ENCODE data around the gene ST6GALNAC6.

Gene ST6GALNAC6

GRCh38 chr9:127916720-127917581 lies 17.5 kb upstream of the ST6GALNAC6 start, which contains the start of gene ST6GALNAC4:
Gene ST6GALNAC4 (minus strand): TSS chr9:127917041. CDS start chr9:127916419, 622 bp downstream.
- DNase-seq (ENCODE audit: low read depth), result peak; percentile 97

- no peak for DNase-seq (ENCODE audit: low read depth)
These were observed 16.7 kb upstream of the ST6GALNAC6 start for GRCh38 chr9:127915801-127916719.

DNA sequence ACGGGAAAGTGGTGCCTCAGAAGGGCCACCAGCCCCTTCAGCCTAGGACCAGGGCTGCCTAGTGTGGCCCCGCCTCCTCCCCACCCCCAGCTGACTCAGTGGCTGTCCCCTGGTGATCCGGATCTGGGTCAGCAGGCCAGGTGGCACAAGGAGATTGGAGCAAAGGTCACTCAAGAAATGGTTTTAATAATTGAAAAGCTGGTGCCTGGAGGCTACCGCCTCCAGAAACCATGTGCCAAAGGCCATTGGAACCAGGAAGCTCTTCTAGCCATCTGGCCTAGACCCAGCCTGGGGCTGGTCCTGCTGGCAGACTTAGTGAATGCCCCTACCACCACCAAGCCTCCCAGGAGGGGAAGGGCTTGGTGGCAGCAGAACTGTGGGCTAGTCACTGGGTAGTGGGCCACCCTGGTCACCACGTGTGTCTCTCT lies 15.9 kb upstream of the ST6GALNAC6 start:
- no peak for DNase-seq (ENCODE audit: low read depth)

- no peak for DNase-seq (ENCODE audit: low read depth)
These were observed 14.3 kb upstream of the ST6GALNAC6 start for GRCh38 chr9:127913682-127914081.

- DNase-seq (ENCODE audit: low read depth), result no peak
These were observed 13.5 kb upstream of the ST6GALNAC6 start for GRCh38 chr9:127912882-127913281.

DNA sequence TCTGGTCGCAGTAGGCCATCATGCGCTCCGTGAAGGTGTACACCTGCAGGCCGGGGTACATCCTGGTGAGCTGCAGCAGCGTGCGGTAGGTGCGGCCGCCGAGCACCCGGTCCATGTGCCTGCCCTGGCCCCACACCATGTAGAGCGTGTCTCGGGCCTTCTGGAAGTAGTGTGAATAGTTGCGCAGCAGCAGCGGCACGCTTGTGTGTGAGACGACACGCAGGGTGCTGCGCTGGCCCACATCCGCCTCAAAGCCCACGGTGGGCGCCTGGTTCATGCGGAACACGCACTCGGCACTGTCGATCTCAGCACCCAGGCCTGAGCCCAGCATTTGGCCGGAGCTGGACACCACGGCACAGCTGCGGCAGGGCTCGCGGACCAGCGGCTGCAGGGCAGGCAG lies 12.9 kb upstream of the ST6GALNAC6 start:
- no peak for DNase-seq (ENCODE audit: low read depth)

GRCh38 chr9:127910613-127911205 lies 11.3 kb upstream of the ST6GALNAC6 start:
- no peak for DNase-seq (ENCODE audit: low read depth)

- no peak for DNase-seq (ENCODE audit: low read depth)
These were observed 10.5 kb upstream of the ST6GALNAC6 start for GRCh38 chr9:127909839-127910273.

- no peak for DNase-seq (ENCODE audit: low read depth)
These were observed 9.2 kb upstream of the ST6GALNAC6 start for GRCh38 chr9:127908660-127908926.

- no peak for DNase-seq (ENCODE audit: low read depth)
These were observed 8.7 kb upstream of the ST6GALNAC6 start for GRCh38 chr9:127907867-127908659.

DNA sequence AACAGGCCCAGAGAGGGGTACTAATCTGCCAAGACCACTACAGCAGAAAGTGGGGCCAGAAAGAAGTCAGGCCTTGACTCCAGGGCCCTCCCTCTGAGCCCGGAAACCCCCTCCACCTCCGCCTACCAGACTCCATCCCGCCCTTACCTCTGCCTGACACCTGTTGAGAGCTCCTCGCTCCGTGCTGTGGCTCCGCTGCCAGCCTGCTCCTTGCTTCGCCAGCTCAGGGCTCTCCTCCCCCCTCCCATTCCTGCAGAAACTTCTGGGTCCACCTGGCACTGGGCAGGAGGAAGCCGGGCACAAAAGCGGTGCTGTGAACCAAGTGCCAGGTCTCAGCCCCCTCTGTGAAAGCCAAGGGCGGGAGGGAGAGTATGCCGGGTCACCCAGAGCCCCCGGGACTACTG lies 6.4 kb upstream of the ST6GALNAC6 start:
- no peak for DNase-seq (ENCODE audit: low read depth)

DNA sequence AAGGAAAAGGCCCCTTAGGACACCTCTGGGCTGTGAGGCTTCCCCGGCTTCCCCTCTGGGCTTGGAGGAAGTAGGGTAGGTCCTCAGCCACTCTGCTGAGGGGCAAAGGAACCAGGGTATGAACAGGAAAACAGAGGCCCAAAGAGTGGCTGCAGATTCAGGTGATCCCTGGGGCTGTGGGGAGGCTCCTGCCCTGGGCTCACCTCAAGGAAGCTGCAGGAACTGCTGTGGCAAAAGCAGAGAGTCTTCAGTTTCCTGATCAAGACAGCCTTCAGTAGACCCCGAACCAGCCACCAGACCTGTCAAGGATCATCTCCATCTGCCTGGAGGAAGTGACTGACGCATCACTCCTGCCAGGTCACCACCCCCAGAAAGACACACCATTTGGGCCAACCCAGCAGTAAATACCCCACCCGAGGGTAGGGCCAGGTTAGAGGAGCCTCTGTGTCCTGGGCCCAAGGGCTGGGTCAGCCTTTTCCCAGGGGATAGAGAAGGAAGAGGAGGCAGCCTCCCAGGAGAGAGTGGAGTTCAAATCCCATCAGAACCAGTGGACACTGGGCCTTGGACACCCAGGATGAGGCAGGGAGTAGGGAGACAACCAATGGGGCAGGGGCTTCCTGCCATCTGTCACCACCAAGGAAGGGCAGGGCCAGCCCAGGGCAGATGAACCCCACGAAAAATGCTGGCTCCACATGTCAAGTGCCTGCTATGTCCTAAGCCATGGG lies 5.8 kb upstream of the ST6GALNAC6 start:
- no peak for DNase-seq (ENCODE audit: low read depth)

DNA sequence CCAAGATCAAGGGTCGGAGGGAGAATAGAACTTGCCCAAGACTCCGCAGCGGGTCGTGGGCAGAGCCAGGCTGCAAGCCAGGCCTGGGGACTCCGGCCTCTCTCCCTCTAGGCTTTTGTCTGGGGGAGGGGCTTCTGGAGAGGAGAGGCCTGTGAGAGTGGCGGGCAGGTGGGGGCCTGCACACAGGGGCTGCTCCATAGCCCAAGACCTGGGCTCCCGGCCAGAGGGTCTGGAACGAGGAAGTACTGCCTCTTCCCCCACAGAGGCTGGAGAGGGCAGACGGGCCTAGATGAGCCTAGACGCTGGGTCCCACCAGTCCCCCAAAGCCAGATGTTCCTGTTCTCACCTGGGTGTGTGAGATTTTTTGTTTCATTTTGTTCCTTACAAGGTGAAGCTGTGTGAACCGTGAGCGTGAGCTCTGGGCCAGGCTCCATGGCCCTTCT lies 5.2 kb upstream of the ST6GALNAC6 start:
- no peak for DNase-seq (ENCODE audit: low read depth)

- DNase-seq (ENCODE audit: low read depth), result peak; percentile 79
These were observed 4.4 kb upstream of the ST6GALNAC6 start for GRCh38 chr9:127903557-127904475.

- DNase-seq (ENCODE audit: low read depth), result no peak
These were observed 823 bp downstream of the ST6GALNAC6 start for GRCh38 chr9:127898433-127899127.

GRCh38 chr9:127897193-127897692 lies 2.2 kb downstream of the ST6GALNAC6 start:
- no peak for DNase-seq (ENCODE audit: low read depth)

DNA sequence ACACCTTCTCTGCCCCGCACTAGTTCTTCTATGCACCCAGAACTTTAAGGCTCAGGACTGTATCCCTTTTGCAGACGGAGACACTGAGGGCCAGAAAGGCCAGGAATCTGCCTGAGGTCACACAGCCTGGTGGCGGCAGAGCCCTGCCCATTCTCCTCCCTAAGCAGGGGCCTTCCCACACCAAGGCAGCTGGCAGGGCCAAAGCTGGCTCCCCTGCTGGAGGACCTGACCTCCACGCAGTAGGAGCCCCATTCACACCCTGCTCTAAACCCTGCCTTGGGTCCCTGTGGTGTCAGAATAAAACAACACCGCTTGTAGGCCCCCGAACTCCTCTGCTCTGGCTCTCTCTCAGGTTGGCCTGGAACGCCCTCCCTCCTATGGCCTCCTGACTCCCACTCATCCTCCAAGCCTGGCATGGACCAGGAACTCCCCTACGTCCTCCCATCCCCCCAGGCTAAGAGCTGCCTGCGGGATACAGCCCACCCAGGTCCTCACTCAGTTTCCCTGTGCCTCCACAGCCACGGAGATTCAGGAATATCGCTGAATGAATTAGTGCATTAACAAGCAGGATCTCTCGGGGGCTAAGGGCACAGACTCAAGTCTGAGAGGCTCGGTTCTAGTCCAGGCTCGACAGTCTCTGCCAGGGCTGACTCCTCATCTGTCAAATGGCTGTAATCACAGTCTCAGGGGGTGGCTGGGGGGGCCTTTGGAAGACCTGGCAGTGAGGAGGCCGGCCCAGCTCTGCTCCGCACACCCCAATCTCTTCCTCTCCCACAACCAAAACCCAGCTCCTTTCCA lies 2.8 kb downstream of the ST6GALNAC6 start:
- no peak for DNase-seq (ENCODE audit: low read depth)

GRCh38 chr9:127895811-127896210 lies 3.6 kb downstream of the ST6GALNAC6 start:
- DNase-seq (ENCODE audit: low read depth), result no peak

Data from activated T-cell treated with anti-CD3 and anti-CD28 coated beads for 48 hours (primary cell).